Measurements from ENCODE around the gene EEFSEC.

Gene EEFSEC

GRCh38 chr3:128351546-128351945 lies 198.3 kb downstream of the EEFSEC start:
- DNase-seq (ENCODE audit: low read depth), result no peak

DNA sequence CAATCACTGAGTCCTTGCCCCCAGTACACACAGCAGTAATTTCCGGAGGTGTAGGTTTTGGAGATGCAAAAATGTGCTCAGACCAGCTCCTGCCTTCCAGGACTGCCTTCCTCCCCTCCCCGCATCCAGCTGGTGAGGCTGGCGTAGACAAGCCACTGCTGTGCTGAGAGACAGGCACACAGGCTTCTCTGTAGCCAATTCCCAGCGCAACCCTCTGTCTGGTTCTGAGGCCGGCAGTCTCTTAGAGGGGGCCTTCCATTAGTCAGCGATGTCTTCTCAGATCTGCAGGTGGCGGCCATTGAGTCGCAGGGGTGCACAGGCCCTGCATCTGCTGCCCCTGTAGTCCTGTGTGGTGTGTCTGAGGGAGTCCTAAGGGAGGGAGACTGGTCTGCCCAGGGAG lies 199.0 kb downstream of the EEFSEC start:
- DNase-seq (ENCODE audit: low read depth), result no peak

DNA sequence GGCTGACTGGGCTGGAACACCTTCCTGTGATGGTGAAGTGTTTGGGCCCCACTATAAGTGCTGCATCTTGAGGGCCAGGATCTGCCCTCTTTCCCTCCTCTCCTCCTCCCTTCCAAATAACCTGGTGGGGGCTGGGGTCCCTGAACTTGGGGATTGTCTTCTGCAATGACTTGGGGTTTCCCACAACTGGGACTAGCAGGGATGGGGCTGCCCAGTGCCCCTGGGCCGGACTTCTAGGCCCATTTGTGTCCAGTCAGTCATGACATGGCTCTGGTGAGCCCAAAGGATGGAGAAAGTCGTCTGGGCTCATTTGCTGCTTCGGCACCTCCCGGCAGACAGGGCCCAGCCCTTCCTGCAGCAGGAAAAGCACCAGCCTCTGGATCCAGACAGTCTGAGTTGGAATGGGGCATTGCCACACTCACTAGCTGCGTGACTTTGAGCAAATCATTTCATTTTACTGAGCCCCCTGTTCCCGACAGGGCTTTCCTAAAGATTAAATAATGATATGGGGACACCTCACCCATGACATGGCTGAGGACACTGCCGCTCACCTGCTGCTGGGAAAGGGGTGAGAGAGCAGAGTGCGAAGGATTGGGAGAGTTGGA lies 200.2 kb downstream of the EEFSEC start:
- no peak for DNase-seq (ENCODE audit: low read depth)

- peak; percentile 80 for DNase-seq (ENCODE audit: low read depth)
Observed at GRCh38 chr3:128353991-128354687, 200.9 kb downstream of the EEFSEC start.

GRCh38 chr3:128354788-128355542 lies 201.7 kb downstream of the EEFSEC start:
- peak; percentile 11 for DNase-seq (ENCODE audit: low read depth)

DNA sequence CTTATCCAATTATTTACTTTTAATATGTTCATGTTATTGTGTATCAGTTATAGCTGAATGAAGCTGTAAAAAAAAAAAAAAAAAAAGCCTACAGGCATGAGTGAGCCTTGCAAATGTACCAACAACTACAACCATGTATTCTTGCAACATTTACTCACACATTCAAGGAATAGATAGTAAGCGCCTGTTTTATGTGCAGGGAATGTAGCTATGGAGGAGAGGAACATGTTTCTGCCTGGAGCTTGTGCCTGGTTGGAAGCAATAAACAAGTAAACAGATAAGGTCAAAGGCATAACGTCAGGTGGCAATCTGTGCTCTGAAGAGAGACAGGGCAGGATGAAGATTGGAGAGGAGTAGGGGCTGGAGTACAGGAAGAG lies 202.2 kb downstream of the EEFSEC start:
- DNase-seq (ENCODE audit: low read depth), result peak; percentile 59

GRCh38 chr3:128356822-128357221 lies 203.5 kb downstream of the EEFSEC start:
- DNase-seq (ENCODE audit: low read depth), result no peak

DNA sequence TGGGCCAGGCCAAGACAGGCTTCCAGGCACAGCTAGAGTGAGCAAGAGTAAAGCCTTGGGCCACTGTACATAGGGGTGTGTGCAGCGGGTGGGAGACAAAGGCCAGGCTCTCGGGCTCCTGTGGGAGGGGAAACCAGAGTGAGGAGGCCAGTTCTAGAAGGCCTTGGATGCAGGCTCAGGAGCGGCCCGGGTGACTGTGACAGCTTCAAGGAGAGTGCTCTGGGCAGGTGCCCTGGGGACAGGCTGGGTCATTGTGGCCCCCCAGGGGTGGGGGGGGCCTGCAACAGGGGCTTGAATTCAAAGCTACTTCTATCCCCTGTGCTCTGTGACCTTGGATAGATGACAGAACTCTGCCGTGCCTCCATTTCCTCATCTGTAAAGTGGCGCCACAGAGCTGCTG lies 204.3 kb downstream of the EEFSEC start:
- DNase-seq (ENCODE audit: low read depth), result no peak

GRCh38 chr3:128358156-128358895 lies 205.0 kb downstream of the EEFSEC start:
- DNase-seq (ENCODE audit: low read depth), result no peak

DNA sequence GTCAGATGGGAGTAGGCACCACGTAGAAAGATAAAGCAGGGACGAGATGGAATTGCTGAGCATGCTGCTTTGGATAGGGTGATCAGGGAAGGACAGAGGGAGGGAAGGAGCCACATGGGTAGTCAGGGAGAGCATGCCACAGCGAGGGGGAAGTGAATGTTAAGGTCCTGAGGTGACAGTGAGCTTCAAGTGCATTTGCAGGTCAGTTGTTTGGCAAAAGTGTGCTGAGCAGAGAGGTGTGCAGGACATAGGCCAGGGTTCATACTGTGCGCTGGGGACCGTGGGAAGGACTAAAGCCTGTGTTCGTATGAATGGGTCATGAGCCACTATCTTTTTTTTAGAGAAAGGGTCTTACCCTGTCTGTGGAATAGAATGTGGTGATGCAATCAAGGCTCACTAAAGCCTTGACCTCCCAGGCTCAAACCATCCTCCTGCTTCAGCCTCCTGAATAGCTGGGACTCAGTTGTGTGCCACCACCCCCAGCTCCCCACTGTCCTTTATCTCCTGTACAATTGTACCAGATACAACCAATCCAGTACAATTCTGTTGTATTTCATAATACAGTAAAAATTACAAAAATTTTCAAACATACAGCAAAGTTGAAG lies 205.9 kb downstream of the EEFSEC start:
- DNase-seq (ENCODE audit: low read depth), result no peak

GRCh38 chr3:128359846-128360642 lies 206.8 kb downstream of the EEFSEC start:
- no peak for DNase-seq (ENCODE audit: low read depth)

DNA sequence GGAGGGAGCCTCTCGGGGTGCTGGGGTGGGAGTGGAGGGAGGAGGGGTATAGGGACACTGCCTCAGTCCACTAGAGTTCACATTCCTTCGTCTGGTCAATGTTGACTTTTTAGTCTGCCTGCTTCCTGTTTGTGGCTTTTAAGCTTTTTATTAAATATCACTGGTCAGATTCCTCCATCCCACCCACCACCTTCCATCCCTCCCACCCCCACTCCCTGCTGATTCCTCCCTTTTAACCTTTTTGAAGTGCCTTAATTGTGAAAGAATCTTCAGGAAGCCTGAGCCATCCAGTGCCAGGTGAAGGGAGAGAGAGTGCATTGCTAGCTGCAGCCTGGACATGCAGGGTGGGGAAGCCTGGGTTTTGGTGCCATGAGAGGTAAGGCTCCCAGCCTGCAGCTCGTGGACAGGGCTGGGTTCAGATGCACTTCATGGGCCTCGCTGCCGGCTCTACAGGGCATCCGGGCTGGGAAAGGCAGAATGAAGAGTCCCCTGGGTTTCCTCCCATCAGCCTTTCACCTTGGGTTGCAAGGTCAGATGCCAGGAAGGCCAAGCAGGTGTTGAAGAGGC lies 207.5 kb downstream of the EEFSEC start:
- DNase-seq (ENCODE audit: low read depth), result peak; percentile 25

DNA sequence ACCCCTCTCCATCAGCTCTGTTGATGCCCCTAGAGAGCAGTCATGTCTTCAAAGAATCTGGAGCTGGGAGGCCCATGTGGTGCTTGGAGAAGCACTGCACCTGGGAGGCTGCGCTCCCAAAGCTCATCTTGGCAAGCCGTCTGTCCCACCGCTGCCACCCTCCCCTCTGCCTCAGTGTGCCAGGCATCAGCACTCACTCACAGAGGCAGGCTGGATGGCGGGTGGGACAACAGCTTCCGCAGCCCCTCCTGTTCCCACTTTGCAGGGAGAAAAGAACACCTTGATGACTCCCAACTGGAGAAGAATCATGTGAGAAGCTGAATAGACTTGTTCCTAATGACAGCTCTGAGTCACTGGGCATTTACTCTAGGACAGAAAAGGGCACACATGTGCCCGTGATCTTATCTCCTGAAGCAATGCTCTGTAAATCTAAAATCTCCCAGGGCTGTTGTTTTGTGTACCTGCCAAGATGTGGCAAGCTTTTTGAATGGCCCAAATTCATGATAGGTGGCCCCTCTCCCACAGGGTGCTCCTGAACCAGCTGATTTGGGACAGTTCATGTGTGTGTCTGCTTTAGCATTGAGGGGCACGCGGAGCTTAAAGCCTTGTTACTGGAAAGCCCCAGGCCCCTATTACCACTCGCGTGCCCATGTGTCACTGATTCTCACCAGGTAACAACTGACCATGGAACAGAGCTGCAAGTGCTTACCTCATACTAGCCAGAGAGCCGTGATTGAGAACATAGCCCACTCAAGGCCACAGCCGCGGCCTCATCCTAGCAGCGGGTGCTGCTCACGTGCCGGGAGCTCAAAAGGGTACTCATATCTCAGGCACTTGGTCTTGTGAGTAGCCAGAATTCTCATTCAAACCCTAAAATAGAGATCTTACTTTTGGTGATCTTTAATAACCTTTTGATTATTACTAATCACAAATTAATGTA lies 209.0 kb downstream of the EEFSEC start:
- no peak for DNase-seq (ENCODE audit: low read depth)

GRCh38 chr3:128364291-128364690 lies 211.0 kb downstream of the EEFSEC start:
- no peak for DNase-seq (ENCODE audit: low read depth)

DNA sequence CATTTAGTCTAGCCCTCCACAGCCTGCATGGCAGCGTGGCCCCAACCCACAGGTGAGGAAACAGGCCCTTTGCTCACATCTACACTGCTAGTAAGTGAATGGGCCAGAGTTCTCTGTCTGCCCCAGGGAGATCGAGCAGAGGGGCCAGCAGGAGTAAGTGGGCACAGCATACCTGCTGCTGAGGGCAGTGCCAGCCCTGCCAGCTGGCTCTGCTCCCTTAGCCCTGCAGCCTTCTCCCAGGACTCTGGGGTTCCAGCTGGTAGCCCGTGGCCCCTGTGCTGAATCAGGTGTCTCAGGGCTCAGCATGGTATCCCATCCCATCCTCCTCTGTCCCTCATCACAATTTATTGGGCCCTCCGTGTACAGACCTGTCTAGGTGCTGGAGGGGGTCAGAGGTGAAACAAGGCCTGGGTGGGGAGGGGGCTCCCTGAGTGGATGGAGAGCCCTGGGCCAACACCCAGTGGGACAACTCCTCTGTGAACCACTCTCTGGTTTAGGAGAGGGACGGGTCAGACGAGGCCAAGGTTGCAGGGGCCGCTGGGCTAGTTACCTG lies 211.6 kb downstream of the EEFSEC start:
- no peak for DNase-seq (ENCODE audit: low read depth)

GRCh38 chr3:128366136-128366535 lies 212.9 kb downstream of the EEFSEC start:
- DNase-seq (ENCODE audit: low read depth), result no peak

DNA sequence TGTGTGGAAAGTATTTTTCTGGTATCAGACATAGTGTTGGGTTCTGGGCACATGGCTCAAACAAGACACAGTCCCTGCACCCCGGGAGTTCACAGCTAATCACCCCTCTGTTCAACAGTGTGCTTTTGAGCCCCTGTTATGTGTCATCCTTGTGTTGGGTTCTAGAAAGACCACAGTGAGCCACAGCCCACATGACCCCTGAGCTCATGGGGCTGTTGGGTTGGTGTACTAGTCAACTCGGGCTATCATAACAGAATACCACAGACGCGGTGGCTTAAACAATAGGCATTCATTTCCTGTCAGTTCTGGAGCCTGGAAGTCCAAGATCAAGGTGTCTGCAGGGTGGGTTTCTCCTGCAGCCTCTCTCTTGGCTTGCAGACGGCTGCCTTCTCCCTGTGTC lies 213.4 kb downstream of the EEFSEC start:
- no peak for DNase-seq (ENCODE audit: low read depth)

DNA sequence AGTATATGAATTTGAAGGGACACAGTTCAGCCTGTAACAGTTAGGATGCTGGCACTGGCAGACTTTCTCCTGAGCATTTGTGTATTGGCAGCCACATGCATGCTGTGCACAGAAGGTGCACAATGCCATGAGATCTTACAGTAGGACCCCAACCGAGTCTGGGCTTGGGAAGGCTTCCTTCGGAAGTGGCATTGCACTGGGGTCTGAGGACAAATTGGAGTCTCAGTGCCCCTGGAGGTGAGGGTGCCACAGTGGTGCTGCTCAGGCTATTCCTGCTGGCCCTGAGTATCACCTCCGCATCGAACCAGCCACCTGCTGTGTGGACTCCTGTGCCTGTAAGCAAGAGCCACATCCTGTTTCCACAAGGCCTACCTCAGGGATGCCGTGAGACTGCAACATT lies 213.9 kb downstream of the EEFSEC start:
- DNase-seq (ENCODE audit: low read depth), result no peak

DNA sequence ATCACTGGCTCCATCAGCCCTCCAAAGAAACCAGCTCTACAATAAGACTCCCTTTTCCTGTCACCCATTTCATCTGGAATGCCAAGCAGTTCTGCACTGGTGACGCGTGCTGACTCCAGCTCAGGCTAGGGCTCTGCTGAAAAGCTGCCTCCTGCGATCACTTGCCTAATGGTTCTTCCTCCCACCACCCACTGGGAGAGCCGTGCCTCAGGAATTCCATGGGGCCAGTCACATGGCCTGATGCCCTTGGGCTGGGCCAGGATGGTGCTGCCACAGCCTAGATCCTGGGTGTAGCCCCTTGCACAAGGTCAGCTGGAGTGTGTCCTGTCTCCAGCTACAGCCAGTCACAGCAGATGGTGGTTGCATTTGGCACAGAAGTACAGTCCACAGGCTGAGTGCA lies 214.5 kb downstream of the EEFSEC start:
- DNase-seq (ENCODE audit: low read depth), result no peak

GRCh38 chr3:128368626-128369025 lies 215.3 kb downstream of the EEFSEC start:
- no peak for DNase-seq (ENCODE audit: low read depth)

All from amniotic epithelial cell (primary cell).